Fibroblast of lung (primary cell): Measurements from ENCODE around the gene SLC16A1. TPM values are rescaled to one million over a fixed set of nuclear protein-coding genes. Genes with fewer than 3 reads are reported as not detected.
"Not testable (repeated sequence)": the region's sequence is repeated elsewhere in the genome, so short reads cannot be mapped to it uniquely, and the experiment has no call there.

Experiments used
- DNase-seq, 2 donors: peaks; one replicate each; pipeline versions ENCODE4 v3.0.0 to v3.0.0-alpha.2; 2010; ENCODE audit warnings: low read depth in 2 of 2
- H2AFZ ChIP-seq: 2 replicates; pipeline ENCODE4 v1.5.1; 2012; ENCODE audit warnings: low read length, control low read depth, inconsistent platforms
- H3K27ac ChIP-seq: 2 replicates; pipeline ENCODE4 v1.5.1; 2011; ENCODE audit warnings: low read length, control low read depth; ENCODE audit not compliant: insufficient read depth
- H3K27me3 ChIP-seq: 2 replicates; pipeline ENCODE4 v1.5.1; 2011; ENCODE audit warnings: mild to moderate bottlenecking, low read length; ENCODE audit not compliant: control insufficient read depth, insufficient read depth
- H3K36me3 ChIP-seq: 2 replicates; pipeline ENCODE4 v1.5.1; 2011; ENCODE audit warnings: low read length; ENCODE audit not compliant: control insufficient read depth, insufficient read depth
- H3K4me1 ChIP-seq: 2 replicates; pipeline ENCODE4 v1.5.1; 2011; ENCODE audit warnings: low read length; ENCODE audit not compliant: control insufficient read depth, insufficient read depth; ENCODE audit errors: extremely low read depth
- H3K4me2 ChIP-seq: 2 replicates; pipeline ENCODE4 v1.5.1; 2011; ENCODE audit warnings: low read length, control low read depth; ENCODE audit not compliant: insufficient read depth; ENCODE audit errors: extremely low read depth
- H3K4me3 ChIP-seq, 4 experiments: fragments of 200-600 bp in 1 of 4; sonication (generic) in 1 of 4; replicated peaks in 1 of 4; 2 replicates each; pipeline ENCODE4 v1.5.1; 2011 to 2016; ENCODE audit warnings: low read length in 4 of 4, low read depth in 3 of 4, mild to moderate bottlenecking in 3 of 4, control low read depth in 2 of 4, inconsistent platforms in 1 of 4, mixed read lengths in 1 of 4; ENCODE audit not compliant: insufficient read depth in 1 of 4; ENCODE audit errors: control extremely low read depth in 1 of 4
- H3K79me2 ChIP-seq: 2 replicates; pipeline ENCODE4 v1.5.1; 2012; ENCODE audit warnings: mild to moderate bottlenecking, low read length, inconsistent platforms; ENCODE audit not compliant: control insufficient read depth, insufficient read depth
- H3K9ac ChIP-seq: 2 replicates; pipeline ENCODE4 v1.5.1; 2011; ENCODE audit warnings: mild to moderate bottlenecking, low read length, control low read depth; ENCODE audit not compliant: insufficient read depth
- H3K9me3 ChIP-seq: 2 replicates; pipeline ENCODE4 v1.5.1; 2012; ENCODE audit warnings: low read depth, low read length; ENCODE audit not compliant: control insufficient read depth, insufficient read depth
- H4K20me1 ChIP-seq: 2 replicates; pipeline ENCODE4 v1.5.1; 2011; ENCODE audit warnings: low read length; ENCODE audit not compliant: control insufficient read depth, insufficient read depth; ENCODE audit errors: extremely low read depth
- EZH2 ChIP-seq: IDR thresholded peaks from 2 replicates; pipeline ENCODE4 v1.5.1; 2012; ENCODE audit warnings: low read length, control low read depth, mild to moderate bottlenecking; ENCODE audit errors: missing control alignments
- polyA plus RNA-seq, 2 donors: library from polyadenylated mRNA; depleted of rRNA in 1 of 2; stranded (reverse) in 1 of 2; unstranded in 1 of 2; fragments of >200 nt; gene quantifications; 2 replicates each; pipeline ENCODE4 v1.2.1, GENCODE V29; 2011 to 2012; ENCODE audit warnings: missing spikeins in 1 of 2
- total RNA-seq: library from RNA; depleted of rRNA; stranded (reverse); fragments of >200 nt; gene quantifications from 2 replicates; pipeline ENCODE4 v1.2.1, GENCODE V29; 2014
- TF ChIP-seq, protein P1 (sequence below), 2 donors: IDR thresholded peaks in 1 of 2; conservative IDR thresholded peaks in 1 of 2; 1 replicate in 1 of 2; 2 replicates in 1 of 2; pipeline ENCODE4 v1.5.1; 2011 to 2012; ENCODE audit warnings: low read length in 2 of 2, control low read depth in 1 of 2, inconsistent platforms in 1 of 2, low read depth in 1 of 2, mild to moderate bottlenecking in 1 of 2

SLC16A1 gene
- total and polyA plus RNA-seq, 2 donors (not counting 1 experiment from before 2014, with no cell fraction given) = 51.3 to 59.1 TPM

DNA sequence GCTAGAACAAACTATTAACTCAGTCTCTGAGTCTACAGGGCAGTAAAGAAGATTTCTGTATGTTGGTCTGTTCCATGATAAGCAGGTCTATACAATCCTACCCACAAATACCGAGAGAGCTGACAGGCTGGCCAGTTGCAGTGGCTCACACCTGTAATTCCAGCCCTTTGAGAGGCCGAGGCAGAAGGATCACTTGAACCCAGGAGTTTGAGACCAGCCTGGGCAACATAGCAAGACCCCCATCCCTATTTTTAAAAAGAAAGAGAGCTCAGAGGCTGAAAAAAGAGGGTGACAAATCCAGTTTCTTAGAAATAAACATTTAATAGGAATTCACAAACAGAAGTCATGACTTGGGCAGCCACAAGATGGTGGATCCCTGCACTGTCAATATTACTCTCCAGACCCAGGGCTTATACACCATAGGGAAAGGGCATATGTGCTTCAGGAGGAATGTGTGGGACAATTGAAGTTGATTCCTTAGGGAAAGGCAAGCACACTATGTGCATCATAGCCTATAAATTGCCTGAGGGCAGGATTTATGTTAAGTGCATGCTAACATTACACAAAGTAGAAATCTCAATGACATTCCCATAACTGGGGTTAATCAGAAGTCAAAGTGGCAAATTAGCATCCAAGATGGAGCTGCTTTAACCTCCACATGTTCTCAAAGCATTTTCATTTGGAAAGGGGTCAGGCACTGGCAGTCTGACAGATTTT is 66.8 kb downstream of the SLC16A1 start:
- Histone ChIP-seq H3K79me2 (no peaks in the 10 kb centered on the region), H4K20me1 (no peaks in the 10 kb centered on the region), H3K4me2 (no peak overlapping the region), H3K27me3 (no peaks in the 10 kb centered on the region), H3K4me3 (no peak overlapping the region), H3K4me1 (peaks cover 2% of the 10 kb centered on the region), H3K27ac (no peak overlapping the region), H2AFZ (no peak overlapping the region), H3K9ac (no peak overlapping the region), H3K36me3 (no peaks in the 10 kb centered on the region), H3K9me3 (no peaks in the 10 kb centered on the region)
- DNase-seq = no peak
- TF ChIP-seq EZH2 = no peak
- TF ChIP-seq, protein P1, sequence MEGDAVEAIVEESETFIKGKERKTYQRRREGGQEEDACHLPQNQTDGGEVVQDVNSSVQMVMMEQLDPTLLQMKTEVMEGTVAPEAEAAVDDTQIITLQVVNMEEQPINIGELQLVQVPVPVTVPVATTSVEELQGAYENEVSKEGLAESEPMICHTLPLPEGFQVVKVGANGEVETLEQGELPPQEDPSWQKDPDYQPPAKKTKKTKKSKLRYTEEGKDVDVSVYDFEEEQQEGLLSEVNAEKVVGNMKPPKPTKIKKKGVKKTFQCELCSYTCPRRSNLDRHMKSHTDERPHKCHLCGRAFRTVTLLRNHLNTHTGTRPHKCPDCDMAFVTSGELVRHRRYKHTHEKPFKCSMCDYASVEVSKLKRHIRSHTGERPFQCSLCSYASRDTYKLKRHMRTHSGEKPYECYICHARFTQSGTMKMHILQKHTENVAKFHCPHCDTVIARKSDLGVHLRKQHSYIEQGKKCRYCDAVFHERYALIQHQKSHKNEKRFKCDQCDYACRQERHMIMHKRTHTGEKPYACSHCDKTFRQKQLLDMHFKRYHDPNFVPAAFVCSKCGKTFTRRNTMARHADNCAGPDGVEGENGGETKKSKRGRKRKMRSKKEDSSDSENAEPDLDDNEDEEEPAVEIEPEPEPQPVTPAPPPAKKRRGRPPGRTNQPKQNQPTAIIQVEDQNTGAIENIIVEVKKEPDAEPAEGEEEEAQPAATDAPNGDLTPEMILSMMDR (conservative IDR thresholded peaks at IDR 0.05 in 1 of 2, IDR thresholded peaks at IDR 0.05 in 1 of 2; ENCODE audit: low read depth in 1 of 2, low read length in 2 of 2) = no peak

DNA sequence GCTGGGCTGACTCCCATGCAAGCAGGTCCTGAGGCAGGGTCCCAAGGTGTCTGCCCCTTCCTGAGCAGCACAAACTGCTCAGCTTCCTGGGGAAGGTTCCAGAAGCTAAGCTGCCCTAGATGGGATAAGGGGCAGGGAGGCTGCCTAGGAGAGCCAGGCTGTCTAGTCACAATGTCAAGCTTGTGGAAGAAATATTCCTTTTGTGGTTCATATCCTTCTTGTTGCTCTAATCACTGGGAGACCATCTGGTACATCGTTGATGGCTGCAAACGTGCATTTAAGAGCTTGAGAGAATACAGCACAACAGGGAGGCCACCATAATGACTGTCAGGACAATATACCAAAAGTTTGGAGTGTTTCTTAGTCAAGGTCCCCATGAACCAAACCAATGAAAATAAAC is 67.4 kb downstream of the SLC16A1 start:
- Histone ChIP-seq H2AFZ (no peak overlapping the region), H3K4me1 (peaks cover 2% of the 10 kb centered on the region), H3K27me3 (no peaks in the 10 kb centered on the region), H3K79me2 (no peaks in the 10 kb centered on the region), H4K20me1 (no peaks in the 10 kb centered on the region), H3K9ac (no peak overlapping the region), H3K4me2 (no peak overlapping the region), H3K4me3 (no peak overlapping the region), H3K36me3 (no peaks in the 10 kb centered on the region), H3K9me3 (no peaks in the 10 kb centered on the region), H3K27ac (no peak overlapping the region)
- TF ChIP-seq, protein P1 (conservative IDR thresholded peaks at IDR 0.05 in 1 of 2, IDR thresholded peaks at IDR 0.05 in 1 of 2; ENCODE audit: low read depth in 1 of 2, low read length in 2 of 2) = no peak
- no peak for TF ChIP-seq EZH2
- DNase-seq = no peak

DNA sequence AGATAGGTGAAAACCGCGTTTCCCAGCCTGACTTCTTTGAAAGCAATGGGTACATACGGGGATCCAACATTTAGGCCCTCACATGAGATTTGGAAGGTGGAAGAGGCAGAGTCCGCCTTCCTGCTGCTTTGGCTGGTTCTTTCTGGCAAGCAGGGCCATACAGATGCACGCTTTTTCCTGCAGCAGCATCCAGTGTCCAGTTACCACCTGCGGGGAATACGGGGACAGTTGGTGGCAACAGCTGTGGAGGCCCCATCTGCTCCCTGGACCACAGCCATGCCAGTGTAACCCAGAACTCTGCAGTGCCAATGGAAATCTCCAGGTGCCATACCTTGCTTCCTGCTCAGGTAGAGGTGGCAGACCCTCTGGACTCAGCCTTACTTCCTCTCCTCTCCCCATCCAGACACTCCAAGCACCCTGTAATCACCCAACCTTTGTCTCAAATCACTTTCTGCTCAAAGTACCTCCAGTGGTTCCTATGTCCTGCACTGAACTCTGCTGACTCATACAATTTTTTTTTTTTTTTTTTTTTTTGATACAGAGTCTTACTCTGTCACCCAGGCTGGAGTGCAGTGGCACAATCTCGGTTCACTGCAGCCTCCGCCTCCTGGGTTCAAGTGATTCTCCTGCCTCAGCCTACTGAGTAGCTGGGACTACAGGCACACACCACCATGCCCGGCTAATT is 68.3 kb downstream of the SLC16A1 start:
- no peak overlapping the region for H3K4me2 ChIP-seq
- H4K20me1 ChIP-seq = no peaks in the 10 kb centered on the region
- H3K9ac ChIP-seq = no peak overlapping the region
- no peak overlapping the region for H3K4me3 ChIP-seq
- no peaks in the 10 kb centered on the region for H3K36me3 ChIP-seq
- H3K27me3 ChIP-seq = no peaks in the 10 kb centered on the region
- H3K79me2 ChIP-seq = no peaks in the 10 kb centered on the region
- no peak for DNase-seq
- H3K4me1 ChIP-seq = peaks cover 2% of the 10 kb centered on the region
- H2AFZ ChIP-seq = no peak overlapping the region
- no peaks in the 10 kb centered on the region for H3K9me3 ChIP-seq
- TF ChIP-seq, protein P1 (conservative IDR thresholded peaks at IDR 0.05 in 1 of 2, IDR thresholded peaks at IDR 0.05 in 1 of 2; ENCODE audit: low read depth in 1 of 2, low read length in 2 of 2) = no peak
- no peak for TF ChIP-seq EZH2
- H3K27ac ChIP-seq = no peak overlapping the region

DNA sequence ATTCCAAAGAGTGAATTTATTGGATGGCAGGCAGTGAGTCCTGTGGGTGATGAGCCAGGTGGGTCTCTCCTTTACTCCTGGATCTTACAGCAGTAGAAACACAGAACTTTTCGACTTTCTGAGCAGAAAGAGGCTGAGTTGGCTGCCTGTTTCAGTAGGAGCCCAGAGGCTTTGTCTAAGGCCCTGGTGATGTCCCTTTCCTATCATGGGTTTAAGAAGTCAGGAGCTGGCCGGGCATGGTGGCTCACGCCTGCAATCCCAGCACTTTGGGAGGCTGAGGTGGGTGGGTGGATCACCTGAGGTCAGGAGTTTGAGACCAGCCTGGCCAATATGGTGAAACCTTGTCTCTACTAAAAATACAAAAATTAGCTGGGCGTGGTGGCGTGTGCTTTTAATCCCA is 71.0 kb downstream of the SLC16A1 start:
- not testable (repeated sequence) for H3K27me3 ChIP-seq, H3K36me3 ChIP-seq, H3K79me2 ChIP-seq, H3K27ac ChIP-seq, H3K9ac ChIP-seq, H4K20me1 ChIP-seq, DNase-seq, H2AFZ ChIP-seq, H3K4me1 ChIP-seq, H3K9me3 ChIP-seq, H3K4me2 ChIP-seq, H3K4me3 ChIP-seq
